A549 (cell line): Measurements from ENCODE around the gene ITGA2. TPM values are rescaled to one million over a fixed set of nuclear protein-coding genes. Genes with fewer than 3 reads are reported as not detected.

ENCODE experiments used
- ATAC-seq, 2 experiments: fragments of 200-7000 bp in 1 of 2; fragments of >200 bp in 1 of 2; cut with Nextera tagmentation in 1 of 2; cut with Tn5 transposase in 1 of 2; 3 replicates each; pipeline versions ENCODE4 v1.8.0 to v1.9.1; 2018 to 2020; ENCODE audit warnings: mild to moderate bottlenecking in 1 of 2, moderate library complexity in 1 of 2
- CTCF ChIA-PET: fragments of 300-600 bp; sonication (Branson Sonifier 250); formaldehyde crosslinking; extraction: SDS; loops from one replicate; lab custom pipeline; 2021; ENCODE audit warnings: antibody characterized with exemption, inconsistent platforms; lab: Yijun Ruan, JAX
- POLR2A ChIA-PET: fragments of 350-600 bp; formaldehyde crosslinking; extraction: SDS; loops from one replicate; lab custom pipeline; 2021; ENCODE audit warnings: antibody characterized with exemption, inconsistent platforms; lab: Yijun Ruan, JAX
- DNase-seq, 2 experiments: peaks; one replicate each; pipeline versions ENCODE4 v3.0.0 to v3.0.0-alpha.2; 2011 to 2016; ENCODE audit warnings: low read depth in 1 of 2, low spot score in 1 of 2
- FAIRE-seq: peaks from 2 replicates; lab custom pipeline; 2011; peaks lifted over from hg19 to GRCh38; lab: Jason Lieb, UNC
- H3K27ac ChIP-seq, 2 experiments: fragments of >200 bp; sonication (Bioruptor Twin); formaldehyde crosslinking; 3 replicates each; pipeline ENCODE4 v1.5.1; 2016 to 2017
- H3K4me1 ChIP-seq: fragments of >200 bp; sonication (Bioruptor Twin); formaldehyde crosslinking; 3 replicates; pipeline ENCODE4 v1.6.1; 2016
- H3K4me2 ChIP-seq: fragments of >200 bp; sonication (Bioruptor Twin); formaldehyde crosslinking; 3 replicates; pipeline ENCODE4 v1.6.1; 2016
- H3K4me3 ChIP-seq: fragments of >200 bp; sonication (Bioruptor Twin); formaldehyde crosslinking; 3 replicates; pipeline ENCODE4 v1.5.1; 2016
- H3K9me3 ChIP-seq: fragments of >200 bp; sonication (Bioruptor Twin); formaldehyde crosslinking; 3 replicates; pipeline ENCODE4 v1.6.1; 2016
- CBX8 ChIP-seq: fragments of 200-600 bp; sonication (generic); IDR thresholded peaks from 2 replicates; pipeline ENCODE4 v1.6.1; 2016
- CEBPB ChIP-seq, 2 experiments: fragments of >200 bp in 1 of 2; sonication (Bioruptor Twin) in 1 of 2; formaldehyde crosslinking in 1 of 2; IDR thresholded peaks; 2 replicates each; pipeline ENCODE4 v1.6.1; 2012 to 2016
- EHF ChIP-seq: fragments of 250-450 bp; sonication (Bioruptor Pico); IDR thresholded peaks from 2 replicates; pipeline ENCODE4 v1.5.0; 2020; ENCODE audit warnings: mild to moderate bottlenecking
- FOSB ChIP-seq: fragments of 250-450 bp; sonication (Bioruptor Pico); IDR thresholded peaks from 2 replicates; pipeline ENCODE4 v1.5.0; 2020; ENCODE audit warnings: mild to moderate bottlenecking, moderate library complexity
- FOSL2 ChIP-seq, 2 experiments: fragments of 450-650 bp in 1 of 2; fragments of >200 bp in 1 of 2; sonication (Bioruptor Twin) in 1 of 2; formaldehyde crosslinking; IDR thresholded peaks; 2 replicates each; pipeline versions ENCODE4 v1.5.0 to v1.6.1; 2016 to 2020; ENCODE audit warnings: mild to moderate bottlenecking in 1 of 2, moderate library complexity in 1 of 2
- KDM5A ChIP-seq: fragments of 200-600 bp; sonication (generic); IDR thresholded peaks from 2 replicates; pipeline ENCODE4 v1.6.1; 2016; ENCODE audit warnings: antibody characterized with exemption, mild to moderate bottlenecking
- MAZ ChIP-seq: fragments of 150-350 bp; IDR thresholded peaks from 2 replicates; pipeline ENCODE4 v1.6.1; 2014; ENCODE audit warnings: antibody characterized with exemption, low read depth, low read length, borderline replicate concordance
- NPAS2 ChIP-seq: fragments of 250-450 bp; sonication (Bioruptor Pico); IDR thresholded peaks from 2 replicates; pipeline ENCODE4 v1.8.0; 2022; ENCODE audit warnings: mild to moderate bottlenecking, moderate library complexity, borderline replicate concordance
- PHF8 ChIP-seq: fragments of 200-600 bp; sonication (generic); IDR thresholded peaks from 2 replicates; pipeline ENCODE4 v1.6.1; 2016; ENCODE audit warnings: low read depth, mild to moderate bottlenecking, antibody characterized with exemption, moderate library complexity, borderline replicate concordance
- RCOR1 ChIP-seq: fragments of 150-350 bp; IDR thresholded peaks from 2 replicates; pipeline ENCODE4 v1.6.1; 2014; ENCODE audit warnings: antibody characterized with exemption, low read length, low read depth
- RNF2 ChIP-seq: fragments of 200-600 bp; sonication (generic); IDR thresholded peaks from 2 replicates; pipeline ENCODE4 v1.6.1; 2016; ENCODE audit warnings: low read depth, mild to moderate bottlenecking, antibody characterized with exemption, moderate library complexity, borderline replicate concordance
- SMC3 ChIP-seq: fragments of >200 bp; sonication (Bioruptor Twin); formaldehyde crosslinking; IDR thresholded peaks from 3 replicates; pipeline ENCODE4 v1.6.1; 2018; ENCODE audit warnings: inconsistent platforms
- SREBF2 ChIP-seq: fragments of 450-650 bp; IDR thresholded peaks from 2 replicates; pipeline ENCODE4 v1.6.1; 2014; ENCODE audit warnings: mild to moderate bottlenecking, moderate library complexity
- TP53 ChIP-seq: fragments of 250-450 bp; sonication (Bioruptor Pico); IDR thresholded peaks from 2 replicates; pipeline ENCODE4 v1.5.0; 2021; ENCODE audit warnings: mild to moderate bottlenecking, moderate library complexity
- ZSCAN20 ChIP-seq: fragments of 250-450 bp; sonication (Bioruptor Pico); IDR thresholded peaks from 2 replicates; pipeline ENCODE4 v1.8.0; 2022; ENCODE audit warnings: mild to moderate bottlenecking, moderate library complexity
- WGBS: methylation state at CpG from one replicate; pipeline ENCODE4 v1.1.6; 2017; ENCODE audit errors: missing lambda C conversion rate; 5-methylcytosine and 5-hydroxymethylcytosine counted together
- polyA plus RNA-seq, 4 experiments: library from polyadenylated mRNA; depleted of rRNA in 3 of 4; stranded (reverse); fragments of >200 nt; fragmentation: RNase III in 1 of 4; extraction: RNeasy Plus Mini Kit Qiagen cat#74134 plus additional on column Dnase treatment in 1 of 4; gene quantifications; 2 replicates in 3 of 4; 3 replicates in 1 of 4; pipeline ENCODE4 v1.2.3, GENCODE V29; 2011 to 2017
- TF ChIP-seq, protein P1 (sequence below): fragments of 200-600 bp; sonication (generic); IDR thresholded peaks from 2 replicates; pipeline ENCODE4 v1.6.1; 2016; ENCODE audit warnings: antibody characterized with exemption, mild to moderate bottlenecking, moderate library complexity
- TF ChIP-seq, protein P2 (sequence below): fragments of >200 bp; sonication (Bioruptor Twin); formaldehyde crosslinking; IDR thresholded peaks from 3 replicates; pipeline ENCODE4 v1.5.1; 2016
- TF ChIP-seq, protein P3 (sequence below): fragments of 250-450 bp; sonication (Bioruptor Pico); IDR thresholded peaks from 2 replicates; pipeline ENCODE4 v1.5.0; 2020; ENCODE audit warnings: low read depth, mild to moderate bottlenecking, moderate library complexity
- TF ChIP-seq, protein P4 (sequence below): fragments of 250-450 bp; sonication (Bioruptor Pico); IDR thresholded peaks from 2 replicates; pipeline ENCODE4 v1.5.0; 2021; ENCODE audit warnings: mild to moderate bottlenecking, moderate library complexity, borderline replicate concordance
- TF ChIP-seq, protein P5 (sequence below): IDR thresholded peaks from 2 replicates; pipeline ENCODE4 v1.6.1; 2012
- TF ChIP-seq, protein P6 (sequence below): fragments of 150-350 bp; IDR thresholded peaks from 2 replicates; pipeline ENCODE4 v1.6.1; 2014; ENCODE audit warnings: low read depth, mild to moderate bottlenecking, low read length

Gene ITGA2
- polyA plus RNA-seq, 2 of the 4 experiments (the other 2 are of a cell fraction), result 8.5 to 28.0 TPM

DNA sequence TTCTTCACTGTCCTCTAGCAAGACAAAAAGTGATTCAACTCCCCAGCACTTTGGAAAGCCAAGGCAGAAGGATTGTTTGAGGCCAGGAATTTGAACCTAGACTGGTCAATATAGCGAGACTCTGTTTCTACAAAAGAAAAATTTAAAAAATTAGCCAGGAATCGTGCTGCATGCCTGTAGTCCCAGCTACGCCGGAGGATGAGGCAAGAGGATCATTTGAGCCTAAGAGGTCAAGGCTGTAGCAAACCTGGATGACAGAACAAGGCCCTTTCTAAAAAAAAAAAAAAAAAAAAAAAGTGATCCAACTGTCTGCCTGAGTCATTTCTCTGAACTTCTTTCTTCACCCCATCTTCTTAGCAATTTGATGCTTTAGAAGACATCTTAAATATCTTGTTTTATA lies 12.4 kb downstream of the ITGA2 start:
- FAIRE-seq (no peak), DNase-seq (no peak), ATAC-seq (no peak)
- Histone ChIP-seq H3K27ac (no peak overlapping the region), H3K4me1 (peaks cover 64% of the 10 kb centered on the region), H3K9me3 (no peaks in the 10 kb centered on the region), H3K4me2 (no peak overlapping the region), H3K4me3 (no peak overlapping the region)
- CTCF ChIA-PET, result no interaction called here
- TF ChIP-seq, protein P1, sequence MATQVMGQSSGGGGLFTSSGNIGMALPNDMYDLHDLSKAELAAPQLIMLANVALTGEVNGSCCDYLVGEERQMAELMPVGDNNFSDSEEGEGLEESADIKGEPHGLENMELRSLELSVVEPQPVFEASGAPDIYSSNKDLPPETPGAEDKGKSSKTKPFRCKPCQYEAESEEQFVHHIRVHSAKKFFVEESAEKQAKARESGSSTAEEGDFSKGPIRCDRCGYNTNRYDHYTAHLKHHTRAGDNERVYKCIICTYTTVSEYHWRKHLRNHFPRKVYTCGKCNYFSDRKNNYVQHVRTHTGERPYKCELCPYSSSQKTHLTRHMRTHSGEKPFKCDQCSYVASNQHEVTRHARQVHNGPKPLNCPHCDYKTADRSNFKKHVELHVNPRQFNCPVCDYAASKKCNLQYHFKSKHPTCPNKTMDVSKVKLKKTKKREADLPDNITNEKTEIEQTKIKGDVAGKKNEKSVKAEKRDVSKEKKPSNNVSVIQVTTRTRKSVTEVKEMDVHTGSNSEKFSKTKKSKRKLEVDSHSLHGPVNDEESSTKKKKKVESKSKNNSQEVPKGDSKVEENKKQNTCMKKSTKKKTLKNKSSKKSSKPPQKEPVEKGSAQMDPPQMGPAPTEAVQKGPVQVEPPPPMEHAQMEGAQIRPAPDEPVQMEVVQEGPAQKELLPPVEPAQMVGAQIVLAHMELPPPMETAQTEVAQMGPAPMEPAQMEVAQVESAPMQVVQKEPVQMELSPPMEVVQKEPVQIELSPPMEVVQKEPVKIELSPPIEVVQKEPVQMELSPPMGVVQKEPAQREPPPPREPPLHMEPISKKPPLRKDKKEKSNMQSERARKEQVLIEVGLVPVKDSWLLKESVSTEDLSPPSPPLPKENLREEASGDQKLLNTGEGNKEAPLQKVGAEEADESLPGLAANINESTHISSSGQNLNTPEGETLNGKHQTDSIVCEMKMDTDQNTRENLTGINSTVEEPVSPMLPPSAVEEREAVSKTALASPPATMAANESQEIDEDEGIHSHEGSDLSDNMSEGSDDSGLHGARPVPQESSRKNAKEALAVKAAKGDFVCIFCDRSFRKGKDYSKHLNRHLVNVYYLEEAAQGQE, result no peak
- no peak for TF ChIP-seq FOSL2 (IDR thresholded peaks at IDR 0.05)
- no peak for TF ChIP-seq FOSL2 (CRISPR knock-in tag; IDR thresholded peaks at IDR 0.05)
- TF ChIP-seq, protein P2, sequence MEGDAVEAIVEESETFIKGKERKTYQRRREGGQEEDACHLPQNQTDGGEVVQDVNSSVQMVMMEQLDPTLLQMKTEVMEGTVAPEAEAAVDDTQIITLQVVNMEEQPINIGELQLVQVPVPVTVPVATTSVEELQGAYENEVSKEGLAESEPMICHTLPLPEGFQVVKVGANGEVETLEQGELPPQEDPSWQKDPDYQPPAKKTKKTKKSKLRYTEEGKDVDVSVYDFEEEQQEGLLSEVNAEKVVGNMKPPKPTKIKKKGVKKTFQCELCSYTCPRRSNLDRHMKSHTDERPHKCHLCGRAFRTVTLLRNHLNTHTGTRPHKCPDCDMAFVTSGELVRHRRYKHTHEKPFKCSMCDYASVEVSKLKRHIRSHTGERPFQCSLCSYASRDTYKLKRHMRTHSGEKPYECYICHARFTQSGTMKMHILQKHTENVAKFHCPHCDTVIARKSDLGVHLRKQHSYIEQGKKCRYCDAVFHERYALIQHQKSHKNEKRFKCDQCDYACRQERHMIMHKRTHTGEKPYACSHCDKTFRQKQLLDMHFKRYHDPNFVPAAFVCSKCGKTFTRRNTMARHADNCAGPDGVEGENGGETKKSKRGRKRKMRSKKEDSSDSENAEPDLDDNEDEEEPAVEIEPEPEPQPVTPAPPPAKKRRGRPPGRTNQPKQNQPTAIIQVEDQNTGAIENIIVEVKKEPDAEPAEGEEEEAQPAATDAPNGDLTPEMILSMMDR, result no peak
- POLR2A ChIA-PET, result no interaction called here
- 95% methylated on average over 4 of the region's 4 CpGs for WGBS

DNA sequence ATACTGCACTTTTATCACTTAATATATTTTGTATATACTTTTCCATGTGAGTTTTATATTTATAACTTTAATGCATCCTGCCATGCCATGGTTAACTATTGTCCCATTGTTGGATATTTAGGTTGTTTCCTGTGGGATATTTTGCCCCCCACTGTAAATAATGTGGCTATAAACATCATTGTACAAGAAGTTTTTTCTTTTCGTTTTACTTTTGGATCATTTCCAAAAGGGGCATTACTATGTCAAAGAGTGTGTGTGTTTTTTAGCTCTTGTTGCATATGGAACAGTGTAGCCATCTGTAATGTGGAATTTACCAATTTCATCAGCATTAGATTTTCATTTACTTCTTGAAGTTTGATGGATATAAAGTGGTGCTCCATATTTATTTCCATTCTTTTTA lies 13.3 kb downstream of the ITGA2 start:
- Histone ChIP-seq H3K4me1 (peaks cover 64% of the 10 kb centered on the region), H3K9me3 (no peaks in the 10 kb centered on the region), H3K4me2 (no peak overlapping the region), H3K27ac (no peak overlapping the region), H3K4me3 (no peak overlapping the region)
- POLR2A ChIA-PET, result no interaction called here
- WGBS, result 97% methylated on average over 1 of the region's 1 CpG
- ATAC-seq (no peak), DNase-seq (no peak), FAIRE-seq (no peak)
- no peak for TF ChIP-seq PHF8
- TF ChIP-seq CBX8, result no peak
- TF ChIP-seq, protein P3, sequence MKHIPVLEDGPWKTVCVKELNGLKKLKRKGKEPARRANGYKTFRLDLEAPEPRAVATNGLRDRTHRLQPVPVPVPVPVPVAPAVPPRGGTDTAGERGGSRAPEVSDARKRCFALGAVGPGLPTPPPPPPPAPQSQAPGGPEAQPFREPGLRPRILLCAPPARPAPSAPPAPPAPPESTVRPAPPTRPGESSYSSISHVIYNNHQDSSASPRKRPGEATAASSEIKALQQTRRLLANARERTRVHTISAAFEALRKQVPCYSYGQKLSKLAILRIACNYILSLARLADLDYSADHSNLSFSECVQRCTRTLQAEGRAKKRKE (CRISPR knock-in tag), result no peak
- TF ChIP-seq, protein P4, sequence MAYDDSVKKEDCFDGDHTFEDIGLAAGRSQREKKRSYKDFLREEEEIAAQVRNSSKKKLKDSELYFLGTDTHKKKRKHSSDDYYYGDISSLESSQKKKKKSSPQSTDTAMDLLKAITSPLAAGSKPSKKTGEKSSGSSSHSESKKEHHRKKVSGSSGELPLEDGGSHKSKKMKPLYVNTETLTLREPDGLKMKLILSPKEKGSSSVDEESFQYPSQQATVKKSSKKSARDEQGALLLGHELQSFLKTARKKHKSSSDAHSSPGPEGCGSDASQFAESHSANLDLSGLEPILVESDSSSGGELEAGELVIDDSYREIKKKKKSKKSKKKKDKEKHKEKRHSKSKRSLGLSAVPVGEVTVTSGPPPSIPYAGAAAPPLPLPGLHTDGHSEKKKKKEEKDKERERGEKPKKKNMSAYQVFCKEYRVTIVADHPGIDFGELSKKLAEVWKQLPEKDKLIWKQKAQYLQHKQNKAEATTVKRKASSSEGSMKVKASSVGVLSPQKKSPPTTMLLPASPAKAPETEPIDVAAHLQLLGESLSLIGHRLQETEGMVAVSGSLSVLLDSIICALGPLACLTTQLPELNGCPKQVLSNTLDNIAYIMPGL (CRISPR knock-in tag), result no peak
- TF ChIP-seq SREBF2, result no peak
- TF ChIP-seq CEBPB (IDR thresholded peaks at IDR 0.05), result no peak
- TF ChIP-seq RCOR1, result no peak
- TF ChIP-seq FOSL2 (IDR thresholded peaks at IDR 0.05), result no peak
- TF ChIP-seq FOSL2 (CRISPR knock-in tag; IDR thresholded peaks at IDR 0.05), result no peak
- no peak for TF ChIP-seq TP53 (CRISPR knock-in tag)
- no peak for TF ChIP-seq RNF2
- TF ChIP-seq EHF (CRISPR knock-in tag), result no peak
- CTCF ChIA-PET, result interaction anchor here (1.1 kb wide), 1 partner anchor 11 kb away, joined by 3 read pairs; no protein-coding TSS in a partner anchor

DNA sequence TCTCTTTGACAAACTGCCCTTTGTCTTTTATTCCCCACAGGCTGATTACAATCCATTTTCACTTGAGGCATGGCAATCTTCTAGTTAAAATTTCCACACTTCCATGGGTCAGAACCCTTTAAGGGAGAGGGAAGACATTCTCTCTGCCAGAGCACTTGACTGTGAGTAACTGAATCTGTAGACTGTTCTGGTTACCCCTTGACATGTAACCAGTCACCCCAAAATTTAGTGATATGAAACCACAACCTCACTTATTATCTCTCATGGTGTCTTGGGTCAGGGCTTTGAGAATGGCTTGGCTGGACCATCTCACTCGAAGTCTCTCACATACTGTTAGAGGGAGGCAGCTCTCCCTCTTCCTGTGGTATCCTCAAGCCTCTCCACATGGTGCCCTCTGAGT lies 14.0 kb downstream of the ITGA2 start:
- DNase-seq (no peak), FAIRE-seq (no peak), ATAC-seq (no peak)
- ChIA-PET CTCF (interaction anchor here (1.1 kb wide), 1 partner anchor 12 kb away, joined by 3 read pairs; no protein-coding TSS in a partner anchor), POLR2A (no interaction called here)
- 100% methylated on average over 1 of the region's 1 CpG for WGBS
- Histone ChIP-seq H3K4me2 (no peak overlapping the region), H3K27ac (no peak overlapping the region), H3K4me3 (no peak overlapping the region), H3K4me1 (peaks cover 64% of the 10 kb centered on the region), H3K9me3 (no peaks in the 10 kb centered on the region)
- TF ChIP-seq, protein P3 (CRISPR knock-in tag), result no peak
- TF ChIP-seq, protein P5, sequence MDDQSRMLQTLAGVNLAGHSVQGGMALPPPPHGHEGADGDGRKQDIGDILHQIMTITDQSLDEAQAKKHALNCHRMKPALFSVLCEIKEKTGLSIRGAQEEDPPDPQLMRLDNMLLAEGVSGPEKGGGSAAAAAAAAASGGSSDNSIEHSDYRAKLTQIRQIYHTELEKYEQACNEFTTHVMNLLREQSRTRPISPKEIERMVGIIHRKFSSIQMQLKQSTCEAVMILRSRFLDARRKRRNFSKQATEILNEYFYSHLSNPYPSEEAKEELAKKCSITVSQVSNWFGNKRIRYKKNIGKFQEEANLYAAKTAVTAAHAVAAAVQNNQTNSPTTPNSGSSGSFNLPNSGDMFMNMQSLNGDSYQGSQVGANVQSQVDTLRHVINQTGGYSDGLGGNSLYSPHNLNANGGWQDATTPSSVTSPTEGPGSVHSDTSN, result no peak
- TF ChIP-seq ZSCAN20, result no peak
- no peak for TF ChIP-seq FOSB (CRISPR knock-in tag)
- TF ChIP-seq, protein P6, sequence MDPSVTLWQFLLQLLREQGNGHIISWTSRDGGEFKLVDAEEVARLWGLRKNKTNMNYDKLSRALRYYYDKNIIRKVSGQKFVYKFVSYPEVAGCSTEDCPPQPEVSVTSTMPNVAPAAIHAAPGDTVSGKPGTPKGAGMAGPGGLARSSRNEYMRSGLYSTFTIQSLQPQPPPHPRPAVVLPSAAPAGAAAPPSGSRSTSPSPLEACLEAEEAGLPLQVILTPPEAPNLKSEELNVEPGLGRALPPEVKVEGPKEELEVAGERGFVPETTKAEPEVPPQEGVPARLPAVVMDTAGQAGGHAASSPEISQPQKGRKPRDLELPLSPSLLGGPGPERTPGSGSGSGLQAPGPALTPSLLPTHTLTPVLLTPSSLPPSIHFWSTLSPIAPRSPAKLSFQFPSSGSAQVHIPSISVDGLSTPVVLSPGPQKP, result no peak
- no peak for TF ChIP-seq NPAS2 (CRISPR knock-in tag)
- no peak for TF ChIP-seq SMC3
- no peak for TF ChIP-seq KDM5A
- TF ChIP-seq RCOR1, result no peak
- no peak for TF ChIP-seq MAZ
- TF ChIP-seq TP53 (CRISPR knock-in tag), result no peak
